Upper lobe of left lung (tissue), 4 donors: Measurements from ENCODE around the gene YWHAE.
"Not testable (repeated sequence)": the region's sequence is repeated elsewhere in the genome, so short reads cannot be mapped to it uniquely, and the experiment has no call there.

ENCODE experiments used
- POLR2A ChIP-seq, 4 donors: fragments of 450-650 bp; IDR thresholded peaks; one replicate each; pipeline ENCODE4 v1.5.1; 2016 to 2017; ENCODE audit warnings: antibody characterized with exemption in 4 of 4, mild to moderate bottlenecking in 2 of 4
- POLR2AphosphoS5 ChIP-seq, 2 donors: sonication (generic); formaldehyde crosslinking; IDR thresholded peaks; one replicate each; pipeline ENCODE4 v1.5.1; 2017; ENCODE audit warnings: antibody characterized with exemption in 2 of 2
- TF ChIP-seq, protein P1 (sequence below), 6 experiments: fragments of 450-650 bp in 4 of 6; fragments of 200-600 bp in 2 of 6; sonication (generic) in 2 of 6; IDR thresholded peaks; one replicate each; pipeline ENCODE4 v1.5.1; 2016 to 2019; ENCODE audit warnings: antibody characterized with exemption in 6 of 6

DNA sequence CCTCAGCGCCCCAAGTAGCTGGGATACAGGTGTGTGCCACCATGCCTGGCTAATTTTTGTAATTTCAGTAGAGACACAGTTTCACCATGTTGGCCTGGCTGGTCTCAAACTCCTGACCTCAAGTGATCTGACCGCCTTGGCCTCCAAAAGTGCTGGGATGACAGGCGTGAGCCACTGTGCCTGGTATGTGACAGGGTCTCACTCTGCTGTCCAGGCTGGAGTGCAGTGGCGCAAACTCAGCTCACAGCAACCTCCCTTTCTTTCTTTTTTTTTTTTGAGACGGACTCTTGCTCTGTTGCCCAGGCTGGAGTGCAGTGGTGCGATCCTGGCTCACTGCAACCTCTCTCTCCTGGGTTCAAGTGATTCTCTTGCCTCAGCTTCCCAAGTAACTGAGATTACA lies 42.7 kb upstream of the YWHAE start:
- TF ChIP-seq, protein P1, sequence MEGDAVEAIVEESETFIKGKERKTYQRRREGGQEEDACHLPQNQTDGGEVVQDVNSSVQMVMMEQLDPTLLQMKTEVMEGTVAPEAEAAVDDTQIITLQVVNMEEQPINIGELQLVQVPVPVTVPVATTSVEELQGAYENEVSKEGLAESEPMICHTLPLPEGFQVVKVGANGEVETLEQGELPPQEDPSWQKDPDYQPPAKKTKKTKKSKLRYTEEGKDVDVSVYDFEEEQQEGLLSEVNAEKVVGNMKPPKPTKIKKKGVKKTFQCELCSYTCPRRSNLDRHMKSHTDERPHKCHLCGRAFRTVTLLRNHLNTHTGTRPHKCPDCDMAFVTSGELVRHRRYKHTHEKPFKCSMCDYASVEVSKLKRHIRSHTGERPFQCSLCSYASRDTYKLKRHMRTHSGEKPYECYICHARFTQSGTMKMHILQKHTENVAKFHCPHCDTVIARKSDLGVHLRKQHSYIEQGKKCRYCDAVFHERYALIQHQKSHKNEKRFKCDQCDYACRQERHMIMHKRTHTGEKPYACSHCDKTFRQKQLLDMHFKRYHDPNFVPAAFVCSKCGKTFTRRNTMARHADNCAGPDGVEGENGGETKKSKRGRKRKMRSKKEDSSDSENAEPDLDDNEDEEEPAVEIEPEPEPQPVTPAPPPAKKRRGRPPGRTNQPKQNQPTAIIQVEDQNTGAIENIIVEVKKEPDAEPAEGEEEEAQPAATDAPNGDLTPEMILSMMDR (IDR thresholded peaks at IDR 0.05): not testable (repeated sequence)
- TF ChIP-seq POLR2AphosphoS5, POLR2A (IDR thresholded peaks at IDR 0.05): not testable (repeated sequence)
